Muscle layer of duodenum (tissue), 2 donors: ENCODE measurements around the gene SFRP5.

Experiments
- H3K27ac ChIP-seq: one replicate; pipeline ENCODE4 v1.7.0; 2013; ENCODE audit warnings: mild to moderate bottlenecking, low read length
- H3K27me3 ChIP-seq: one replicate; pipeline ENCODE4 v1.7.0; 2013; ENCODE audit warnings: low read depth, mild to moderate bottlenecking, control low read depth, low read length
- H3K36me3 ChIP-seq, 2 donors: one replicate each; pipeline ENCODE4 v1.7.0; 2013; ENCODE audit warnings: low read length in 2 of 2, control low read depth in 1 of 2, mild to moderate bottlenecking in 1 of 2; ENCODE audit not compliant: insufficient read depth in 2 of 2, control insufficient read depth in 1 of 2
- H3K4me1 ChIP-seq, 2 donors: one replicate each; pipeline ENCODE4 v1.7.0; 2013; ENCODE audit warnings: low read length in 2 of 2, mild to moderate bottlenecking in 2 of 2, control low read depth in 1 of 2, moderate library complexity in 1 of 2; ENCODE audit not compliant: insufficient read depth in 2 of 2, control insufficient read depth in 1 of 2
- H3K4me3 ChIP-seq, 2 donors: one replicate each; pipeline ENCODE4 v1.7.0; 2013; ENCODE audit warnings: low read length in 2 of 2, low read depth in 1 of 2, mild to moderate bottlenecking in 1 of 2
- H3K9me3 ChIP-seq, 2 donors: one replicate each; pipeline ENCODE4 v1.7.0; 2013; ENCODE audit warnings: low read length in 2 of 2, control low read depth in 1 of 2, mild to moderate bottlenecking in 1 of 2; ENCODE audit not compliant: control insufficient read depth in 1 of 2
- donor health status: healthy.

The SFRP5 gene

GRCh38 chr10:97801422-97801821 is 29.6 kb upstream of the SFRP5 start:
- Histone ChIP-seq H3K27ac (no peak overlapping the region), H3K4me3 (no peak overlapping the region), H3K4me1 (no peaks in the 10 kb centered on the region), H3K9me3 (peaks cover 4 to 8% of the 10 kb centered on the region in 2 donors), H3K27me3 (no peaks in the 10 kb centered on the region), H3K36me3 (no peaks in the 10 kb centered on the region)

- Histone ChIP-seq H3K4me1 (no peaks in the 10 kb centered on the region), H3K4me3 (no peak overlapping the region), H3K36me3 (no peaks in the 10 kb centered on the region), H3K9me3 (peaks cover 4 to 8% of the 10 kb centered on the region in 2 donors), H3K27me3 (no peaks in the 10 kb centered on the region), H3K27ac (no peak overlapping the region)
Observed at GRCh38 chr10:97800474-97800873, 28.7 kb upstream of the SFRP5 start.

GRCh38 chr10:97798958-97799610 is 27.3 kb upstream of the SFRP5 start:
- Histone ChIP-seq H3K4me1 (no peaks in the 10 kb centered on the region), H3K9me3 (peaks cover 4 to 8% of the 10 kb centered on the region in 2 donors), H3K4me3 (no peak overlapping the region), H3K27me3 (no peaks in the 10 kb centered on the region), H3K27ac (no peak overlapping the region), H3K36me3 (no peaks in the 10 kb centered on the region)

GRCh38 chr10:97796651-97797050 is 24.9 kb upstream of the SFRP5 start:
- Histone ChIP-seq H3K27me3 (no peaks in the 10 kb centered on the region), H3K36me3 (no peaks in the 10 kb centered on the region)

GRCh38 chr10:97795886-97796285 is 24.1 kb upstream of the SFRP5 start:
- no peak overlapping the region for H3K27ac ChIP-seq
- H3K27me3 ChIP-seq: peaks cover 4% of the 10 kb centered on the region
- no peaks in the 10 kb centered on the region for H3K4me1 ChIP-seq
- no peak overlapping the region for H3K4me3 ChIP-seq
- H3K9me3 ChIP-seq: peaks cover 4 to 8% of the 10 kb centered on the region in 2 donors
- no peaks in the 10 kb centered on the region for H3K36me3 ChIP-seq

More at GRCh38 chr10:97796651-97797050, 24.9 kb upstream of the SFRP5 start:
- Histone ChIP-seq H3K4me1 (no peaks in the 10 kb centered on the region), H3K4me3 (no peak overlapping the region), H3K27ac (no peak overlapping the region), H3K9me3 (peaks cover 4 to 8% of the 10 kb centered on the region in 2 donors)

- Histone ChIP-seq H3K4me3 (no peak overlapping the region), H3K4me1 (peaks cover 0 to 4% of the 10 kb centered on the region in 2 donors), H3K36me3 (no peaks in the 10 kb centered on the region), H3K9me3 (no peaks in the 10 kb centered on the region), H3K27me3 (peaks cover 4% of the 10 kb centered on the region), H3K27ac (no peak overlapping the region)
Observed at GRCh38 chr10:97791824-97792721, 20.3 kb upstream of the SFRP5 start.

GRCh38 chr10:97789770-97790397 is 18.1 kb upstream of the SFRP5 start:
- Histone ChIP-seq H3K27me3 (peaks cover 4% of the 10 kb centered on the region), H3K9me3 (no peaks in the 10 kb centered on the region), H3K4me3 (no peak overlapping the region)

GRCh38 chr10:97788552-97789442 is 17.0 kb upstream of the SFRP5 start:
- peaks cover 4% of the 10 kb centered on the region for H3K27me3 ChIP-seq
- no peak overlapping the region for H3K4me3 ChIP-seq
- no peak overlapping the region for H3K27ac ChIP-seq
- no peaks in the 10 kb centered on the region for H3K36me3 ChIP-seq
- no peaks in the 10 kb centered on the region for H3K9me3 ChIP-seq
- H3K4me1 ChIP-seq: peaks cover 0 to 4% of the 10 kb centered on the region in 2 donors

More at GRCh38 chr10:97789770-97790397, 18.1 kb upstream of the SFRP5 start:
- Histone ChIP-seq H3K4me1 (peaks cover 0 to 4% of the 10 kb centered on the region in 2 donors), H3K27ac (no peak overlapping the region), H3K36me3 (no peaks in the 10 kb centered on the region)

GRCh38 chr10:97785731-97786130 is 13.9 kb upstream of the SFRP5 start:
- no peak overlapping the region for H3K4me3 ChIP-seq
- no peaks in the 10 kb centered on the region for H3K9me3 ChIP-seq
- H3K36me3 ChIP-seq: no peaks in the 10 kb centered on the region
- peaks cover 1 to 14% of the 10 kb centered on the region in 2 donors for H3K4me1 ChIP-seq
- H3K27me3 ChIP-seq: no peaks in the 10 kb centered on the region
- H3K27ac ChIP-seq: no peak overlapping the region

- peaks cover 4 to 19% of the 10 kb centered on the region in 2 donors for H3K4me1 ChIP-seq
- no peak overlapping the region for H3K27ac ChIP-seq
- no peaks in the 10 kb centered on the region for H3K36me3 ChIP-seq
- H3K9me3 ChIP-seq: no peaks in the 10 kb centered on the region
- no peak overlapping the region for H3K4me3 ChIP-seq
- H3K27me3 ChIP-seq: no peaks in the 10 kb centered on the region
Observed at GRCh38 chr10:97785231-97785630, 13.4 kb upstream of the SFRP5 start.
